ENCODE results near the gene SLC45A2. TPM values are rescaled to one million over a fixed set of nuclear protein-coding genes. Genes with fewer than 3 reads are reported as not detected.
"Not testable (repeated sequence)": the region's sequence is repeated elsewhere in the genome, so short reads cannot be mapped to it uniquely, and the experiment has no call there.

Gene SLC45A2
- total RNA-seq, 3 donors from 2014 or later = not detected

GRCh38 chr5:33966805-33967204 is 17.7 kb downstream of the SLC45A2 start:
- no peak for DNase-seq
- ATAC-seq = no peak
- peaks cover 5% of the 10 kb centered on the region for H3K4me1 Mint-ChIP-seq (ENCODE audit: low read depth)
- H3K9me3 Mint-ChIP-seq = no peaks in the 10 kb centered on the region
- no peak overlapping the region for H3K4me3 Mint-ChIP-seq
- no peaks in the 10 kb centered on the region for H3K36me3 Mint-ChIP-seq (ENCODE audit: insufficient read depth)
- H3K27me3 Mint-ChIP-seq (ENCODE audit: low read depth) = no peaks in the 10 kb centered on the region

GRCh38 chr5:33964132-33964700 is 20.3 kb downstream of the SLC45A2 start:
- Mint-ChIP-seq H3K36me3 (ENCODE audit: insufficient read depth) (no peaks in the 10 kb centered on the region), H3K27me3 (ENCODE audit: low read depth) (no peaks in the 10 kb centered on the region), H3K4me1 (ENCODE audit: low read depth) (peaks cover 5% of the 10 kb centered on the region), H3K9me3 (no peaks in the 10 kb centered on the region), H3K4me3 (no peak overlapping the region)
- no peak for DNase-seq
- ATAC-seq = no peak

GRCh38 chr5:33958176-33958575 is 26.3 kb downstream of the SLC45A2 start:
- H3K36me3 Mint-ChIP-seq (ENCODE audit: insufficient read depth) = no peaks in the 10 kb centered on the region
- H3K4me1 Mint-ChIP-seq (ENCODE audit: low read depth) = no peaks in the 10 kb centered on the region
- H3K9me3 Mint-ChIP-seq = peaks cover 9% of the 10 kb centered on the region
- no peak for DNase-seq
- H3K27me3 Mint-ChIP-seq (ENCODE audit: low read depth) = peaks cover 6% of the 10 kb centered on the region
- no peak overlapping the region for H3K4me3 Mint-ChIP-seq
- ATAC-seq = no peak

GRCh38 chr5:33957577-33958150 is 26.8 kb downstream of the SLC45A2 start:
- Mint-ChIP-seq H3K9me3 (peaks cover 9% of the 10 kb centered on the region), H3K27me3 (ENCODE audit: low read depth) (peaks cover 6% of the 10 kb centered on the region), H3K36me3 (ENCODE audit: insufficient read depth) (no peaks in the 10 kb centered on the region), H3K4me1 (ENCODE audit: low read depth) (no peaks in the 10 kb centered on the region), H3K4me3 (no peak overlapping the region)
- DNase-seq (no peak), ATAC-seq (no peak)

- not testable (repeated sequence) for H3K36me3 Mint-ChIP-seq (ENCODE audit: insufficient read depth); H3K4me3 Mint-ChIP-seq; ATAC-seq; DNase-seq; H3K4me1 Mint-ChIP-seq (ENCODE audit: low read depth); H3K27me3 Mint-ChIP-seq (ENCODE audit: low read depth)
- H3K9me3 Mint-ChIP-seq = peaks cover 12% of the 10 kb centered on the region
Measured at GRCh38 chr5:33952175-33952574, 32.3 kb downstream of the SLC45A2 start.

- H3K36me3 Mint-ChIP-seq (ENCODE audit: insufficient read depth) = no peaks in the 10 kb centered on the region
- peaks cover 38% of the 10 kb centered on the region for H3K27me3 Mint-ChIP-seq (ENCODE audit: low read depth)
- H3K4me3 Mint-ChIP-seq = no peak overlapping the region
- no peaks in the 10 kb centered on the region for H3K4me1 Mint-ChIP-seq (ENCODE audit: low read depth)
- DNase-seq (no peak), ATAC-seq (no peak)
- peaks cover 4% of the 10 kb centered on the region for H3K9me3 Mint-ChIP-seq
Measured at GRCh38 chr5:33944543-33945132, 39.9 kb downstream of the SLC45A2 start.

- DNase-seq = no peak
- no peaks in the 10 kb centered on the region for H3K9me3 Mint-ChIP-seq
- H3K4me1 Mint-ChIP-seq (ENCODE audit: low read depth) = no peaks in the 10 kb centered on the region
- ATAC-seq = no peak
- peaks cover 64% of the 10 kb centered on the region for H3K27me3 Mint-ChIP-seq (ENCODE audit: low read depth)
- no peak overlapping the region for H3K4me3 Mint-ChIP-seq
- H3K36me3 Mint-ChIP-seq (ENCODE audit: insufficient read depth) = no peaks in the 10 kb centered on the region
Measured at GRCh38 chr5:33941090-33941489, 43.4 kb downstream of the SLC45A2 start.

GRCh38 chr5:33939556-33940262 is 44.8 kb downstream of the SLC45A2 start:
- peaks cover 72% of the 10 kb centered on the region for H3K27me3 Mint-ChIP-seq (ENCODE audit: low read depth)
- no peaks in the 10 kb centered on the region for H3K4me1 Mint-ChIP-seq (ENCODE audit: low read depth)
- DNase-seq (no peak), ATAC-seq (no peak)
- H3K36me3 Mint-ChIP-seq (ENCODE audit: insufficient read depth) = no peaks in the 10 kb centered on the region
- H3K9me3 Mint-ChIP-seq = no peaks in the 10 kb centered on the region
- H3K4me3 Mint-ChIP-seq = no peak overlapping the region

GRCh38 chr5:33938881-33939280 is 45.6 kb downstream of the SLC45A2 start:
- Mint-ChIP-seq H3K9me3 (no peaks in the 10 kb centered on the region), H3K4me1 (ENCODE audit: low read depth) (no peaks in the 10 kb centered on the region), H3K36me3 (ENCODE audit: insufficient read depth) (no peaks in the 10 kb centered on the region), H3K4me3 (no peak overlapping the region), H3K27me3 (ENCODE audit: low read depth) (peaks cover 67% of the 10 kb centered on the region)
- DNase-seq (no peak), ATAC-seq (no peak)

- H3K4me1 Mint-ChIP-seq (ENCODE audit: low read depth) = no peaks in the 10 kb centered on the region
- DNase-seq (no peak), ATAC-seq (no peak)
- no peaks in the 10 kb centered on the region for H3K36me3 Mint-ChIP-seq (ENCODE audit: insufficient read depth)
- H3K9me3 Mint-ChIP-seq = no peaks in the 10 kb centered on the region
- peaks cover 67% of the 10 kb centered on the region for H3K27me3 Mint-ChIP-seq (ENCODE audit: low read depth)
- no peak overlapping the region for H3K4me3 Mint-ChIP-seq
Measured at GRCh38 chr5:33938507-33938796, 46.0 kb downstream of the SLC45A2 start.

GRCh38 chr5:33937707-33938506 is 46.6 kb downstream of the SLC45A2 start:
- DNase-seq (no peak), ATAC-seq (no peak)
- H3K4me3 Mint-ChIP-seq = no peak overlapping the region
- no peaks in the 10 kb centered on the region for H3K9me3 Mint-ChIP-seq
- peaks cover 65% of the 10 kb centered on the region for H3K27me3 Mint-ChIP-seq (ENCODE audit: low read depth)
- no peaks in the 10 kb centered on the region for H3K4me1 Mint-ChIP-seq (ENCODE audit: low read depth)
- no peaks in the 10 kb centered on the region for H3K36me3 Mint-ChIP-seq (ENCODE audit: insufficient read depth)

GRCh38 chr5:33937017-33937706 is 47.3 kb downstream of the SLC45A2 start:
- ATAC-seq (no peak), DNase-seq (no peak)
- no peak overlapping the region for H3K4me3 Mint-ChIP-seq
- no peaks in the 10 kb centered on the region for H3K9me3 Mint-ChIP-seq
- no peaks in the 10 kb centered on the region for H3K36me3 Mint-ChIP-seq (ENCODE audit: insufficient read depth)
- no peaks in the 10 kb centered on the region for H3K4me1 Mint-ChIP-seq (ENCODE audit: low read depth)
- peaks cover 64% of the 10 kb centered on the region for H3K27me3 Mint-ChIP-seq (ENCODE audit: low read depth)

GRCh38 chr5:33936381-33937016 is 48.0 kb downstream of the SLC45A2 start, which contains the start of gene RXFP3:
TSS of gene RXFP3 (plus strand) at chr5:33936386. CDS start at chr5:33936741, 355 bp downstream.
- Mint-ChIP-seq H3K27me3 (ENCODE audit: low read depth) (peaks cover 59% of the 10 kb centered on the region), H3K9me3 (no peaks in the 10 kb centered on the region), H3K4me1 (ENCODE audit: low read depth) (no peaks in the 10 kb centered on the region), H3K36me3 (ENCODE audit: insufficient read depth) (no peaks in the 10 kb centered on the region), H3K4me3 (no peak within 1 kb of the TSS)
- DNase-seq (no peak), ATAC-seq (no peak)

Measured in activated T-cell treated with anti-CD3 and anti-CD28 coated beads, Interleukin-2, amount 50 U/mL, for 4 hours (primary cell).